Breast epithelium (tissue), 3 donors: ENCODE results near the gene FAM81A.

ENCODE experiments used
- CTCF ChIP-seq, 3 donors: fragments of 450-650 bp; IDR thresholded peaks; one replicate each; pipeline ENCODE4 v1.5.1; 2016 to 2017; ENCODE audit warnings: antibody characterized with exemption in 3 of 3, mild to moderate bottlenecking in 3 of 3, moderate library complexity in 3 of 3
- POLR2A ChIP-seq: fragments of 450-650 bp; IDR thresholded peaks from one replicate; pipeline ENCODE4 v1.6.1; 2016; ENCODE audit warnings: antibody characterized with exemption, mild to moderate bottlenecking, moderate library complexity
- POLR2AphosphoS5 ChIP-seq, 3 donors: sonication (generic); formaldehyde crosslinking; IDR thresholded peaks; one replicate each; pipeline ENCODE4 v1.6.1; 2017; ENCODE audit warnings: antibody characterized with exemption in 3 of 3

GRCh38 chr15:59437817-59438624 lies at the start of gene FAM81A:
- TF ChIP-seq CTCF (IDR thresholded peaks at IDR 0.05) = no peak
- TF ChIP-seq POLR2A = no peak
- no peak for TF ChIP-seq POLR2AphosphoS5 (IDR thresholded peaks at IDR 0.05)
